Adrenal gland (tissue), 12 donors: ENCODE data around the gene C1orf116. TPM values are rescaled to one million over a fixed set of nuclear protein-coding genes. Genes with fewer than 3 reads are reported as not detected.

Experiments
- DNase-seq, 7 donors: peaks; one replicate each; pipeline ENCODE4 v3.0.0-alpha.2; 2019 to 2020
- H3K27ac ChIP-seq, 5 donors: fragments of 200-600 bp; sonication (generic) in 4 of 5; 1 replicate in 3 of 5; 2 replicates in 2 of 5; pipeline versions ENCODE4 v1.5.1 to v1.8.0; 2016 to 2020; ENCODE audit warnings: mild to moderate bottlenecking in 1 of 5
- H3K27me3 ChIP-seq: fragments of 200-600 bp; 2 replicates; pipeline ENCODE4 v1.8.0; 2021
- H3K36me3 ChIP-seq, 2 donors: fragments of 200-600 bp; replicated peaks in 1 of 2; 1 replicate in 1 of 2; 2 replicates in 1 of 2; pipeline versions ENCODE4 v1.5.1 to v1.8.0; 2018 to 2022
- H3K4me1 ChIP-seq, 2 donors: fragments of 200-600 bp; replicated peaks in 1 of 2; 1 replicate in 1 of 2; 2 replicates in 1 of 2; pipeline versions ENCODE4 v1.5.1 to v1.8.0; 2018 to 2021
- H3K4me3 ChIP-seq, 4 donors: fragments of 200-600 bp; sonication (generic) in 3 of 4; one replicate each; pipeline ENCODE4 v1.5.1; 2016 to 2018
- H3K9me3 ChIP-seq, 3 donors: fragments of 200-600 bp; sonication (generic) in 1 of 3; replicated peaks in 1 of 3; 1 replicate in 2 of 3; 2 replicates in 1 of 3; pipeline versions ENCODE4 v1.5.1 to v1.8.0; 2016 to 2021
- POLR2A ChIP-seq, 2 donors: fragments of 450-650 bp; IDR thresholded peaks; one replicate each; pipeline ENCODE4 v1.6.1; 2017; ENCODE audit warnings: antibody characterized with exemption in 2 of 2, mild to moderate bottlenecking in 2 of 2, moderate library complexity in 1 of 2
- WGBS, 4 donors: extraction: QIAGEN DNeasy Blood & Tissue Kit in 2 of 4; methylation state at CpG; one replicate each; pipeline versions ENCODE4 v1.1.5 to v1.1.7; 2013 to 2017; 5-methylcytosine and 5-hydroxymethylcytosine counted together
- intact Hi-C, 2 donors: fragments of 100-400 bp; cut with DNase I; formaldehyde crosslinking; loops; one replicate each; pipeline versions ENCODE4 v1.14.1 to v1.15.0; 2022 to 2023
- polyA plus RNA-seq, 3 donors: library from polyadenylated mRNA; stranded (reverse); fragments of 200-250 nt in 2 of 3; fragments of 350-450 nt in 1 of 3; fragmentation: Illumina TruSeq in 1 of 3; extraction: RNeasy Lipid Tissue Mini Kit (QIAGEN cat#74804) in 1 of 3; gene quantifications; one replicate each; pipeline ENCODE4 v1.2.3, GENCODE V29; 2013 to 2014
- total RNA-seq, 9 donors: library from RNA; depleted of rRNA in 4 of 9; stranded (reverse); fragments of >200 nt in 4 of 9; fragments of 120-200 nt in 1 of 9; fragmentation: NEBNext Ultra II Directional in 1 of 9; extraction: Animal tissue kit (Norgen Biotek cat#: 25700) in 1 of 9; gene quantifications; one replicate each; pipeline versions ENCODE4 v1.1.0 to v1.2.4, GENCODE V29; 2013 to 2023
- TF ChIP-seq, protein P1 (sequence below), 6 experiments: fragments of 450-650 bp in 4 of 6; fragments of 200-600 bp in 2 of 6; sonication (generic) in 1 of 6; IDR thresholded peaks; 1 replicate in 5 of 6; 2 replicates in 1 of 6; pipeline versions ENCODE4 v1.5.1 to v1.8.0; 2016 to 2021; ENCODE audit warnings: antibody characterized with exemption in 6 of 6, mild to moderate bottlenecking in 2 of 6, moderate library complexity in 1 of 6
- donor health status: healthy with polysubstance abuse.
- donor health status: Bipolar disorder and iron deficiency.
- donor health status: DM: yes; HTN: yes; CAD: no.
- donor health status: DM: no; HTN: no; CAD: no.
- donor health status: DM: no; HTN: no; CAD: no.
- donor health status: DM: yes; HTN: yes; CAD: no.

The C1orf116 gene
- total and polyA plus RNA-seq, 12 donors = 0.11 to 3.7 (median 0.96) TPM

GRCh38 chr1:207039380-207040180 lies 7.0 kb upstream of the C1orf116 start:
- Histone ChIP-seq H3K36me3 (no peaks in the 10 kb centered on the region), H3K9me3 (no peaks in the 10 kb centered on the region), H3K27me3 (no peaks in the 10 kb centered on the region), H3K4me3 (no peak overlapping the region), H3K4me1 (peaks cover 6 to 13% of the 10 kb centered on the region in 2 donors), H3K27ac (peak overlapping the region in 1 of 5 donors; percentile 46)
- DNase-seq = no peak
- WGBS, 4 donors = 59 to 73% (median 69%) methylated on average over 4 of the region's 4 CpGs
- TF ChIP-seq, protein P1, sequence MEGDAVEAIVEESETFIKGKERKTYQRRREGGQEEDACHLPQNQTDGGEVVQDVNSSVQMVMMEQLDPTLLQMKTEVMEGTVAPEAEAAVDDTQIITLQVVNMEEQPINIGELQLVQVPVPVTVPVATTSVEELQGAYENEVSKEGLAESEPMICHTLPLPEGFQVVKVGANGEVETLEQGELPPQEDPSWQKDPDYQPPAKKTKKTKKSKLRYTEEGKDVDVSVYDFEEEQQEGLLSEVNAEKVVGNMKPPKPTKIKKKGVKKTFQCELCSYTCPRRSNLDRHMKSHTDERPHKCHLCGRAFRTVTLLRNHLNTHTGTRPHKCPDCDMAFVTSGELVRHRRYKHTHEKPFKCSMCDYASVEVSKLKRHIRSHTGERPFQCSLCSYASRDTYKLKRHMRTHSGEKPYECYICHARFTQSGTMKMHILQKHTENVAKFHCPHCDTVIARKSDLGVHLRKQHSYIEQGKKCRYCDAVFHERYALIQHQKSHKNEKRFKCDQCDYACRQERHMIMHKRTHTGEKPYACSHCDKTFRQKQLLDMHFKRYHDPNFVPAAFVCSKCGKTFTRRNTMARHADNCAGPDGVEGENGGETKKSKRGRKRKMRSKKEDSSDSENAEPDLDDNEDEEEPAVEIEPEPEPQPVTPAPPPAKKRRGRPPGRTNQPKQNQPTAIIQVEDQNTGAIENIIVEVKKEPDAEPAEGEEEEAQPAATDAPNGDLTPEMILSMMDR (IDR thresholded peaks at IDR 0.05) = no peak
- TF ChIP-seq POLR2A (IDR thresholded peaks at IDR 0.05) = no peak
- intact Hi-C loops = no loop called here

- intact Hi-C loops = no loop called here
- H3K9me3 ChIP-seq = no peaks in the 10 kb centered on the region
- no peak overlapping the region for H3K4me3 ChIP-seq
- 41 to 63% (median 49%) methylated on average over 1 of the region's 1 CpG for WGBS, 4 donors
- H3K27ac ChIP-seq = no peak overlapping the region
- peaks cover 13 to 20% of the 10 kb centered on the region in 2 donors for H3K4me1 ChIP-seq
- TF ChIP-seq, protein P1 (IDR thresholded peaks at IDR 0.05) = no peak
- no peak for TF ChIP-seq POLR2A (IDR thresholded peaks at IDR 0.05)
- H3K27me3 ChIP-seq = no peaks in the 10 kb centered on the region
- H3K36me3 ChIP-seq = no peaks in the 10 kb centered on the region
- DNase-seq = no peak
Observed at GRCh38 chr1:207036865-207037264, 4.3 kb upstream of the C1orf116 start.

GRCh38 chr1:207035877-207036551 lies 3.5 kb upstream of the C1orf116 start:
- H3K4me3 ChIP-seq = no peak overlapping the region
- H3K4me1 ChIP-seq = peaks cover 13 to 20% of the 10 kb centered on the region in 2 donors
- TF ChIP-seq, protein P1 (IDR thresholded peaks at IDR 0.05) = no peak
- no peak for TF ChIP-seq POLR2A (IDR thresholded peaks at IDR 0.05)
- no peaks in the 10 kb centered on the region for H3K36me3 ChIP-seq
- no peak for DNase-seq
- H3K9me3 ChIP-seq = no peaks in the 10 kb centered on the region
- no peaks in the 10 kb centered on the region for H3K27me3 ChIP-seq
- intact Hi-C loops = no loop called here
- WGBS, 4 donors = 81 to 95% (median 91%) methylated on average over 4 of the region's 4 CpGs
- no peak overlapping the region for H3K27ac ChIP-seq

- DNase-seq = no peak
- Histone ChIP-seq H3K27ac (no peak overlapping the region), H3K27me3 (no peaks in the 10 kb centered on the region), H3K9me3 (no peaks in the 10 kb centered on the region), H3K36me3 (no peaks in the 10 kb centered on the region), H3K4me1 (peaks cover 11 to 16% of the 10 kb centered on the region in 2 donors), H3K4me3 (no peak overlapping the region)
- intact Hi-C loops = no loop called here
- TF ChIP-seq POLR2A (IDR thresholded peaks at IDR 0.05) = no peak
- TF ChIP-seq, protein P1 (IDR thresholded peaks at IDR 0.05) = no peak
Observed at GRCh38 chr1:207034998-207035397, 2.4 kb upstream of the C1orf116 start.
